HG03521 (cell line): ENCODE measurements around the gene PNMA8B.
"Not testable (repeated sequence)": the region's sequence is repeated elsewhere in the genome, so short reads cannot be mapped to it uniquely, and the experiment has no call there.

ENCODE experiments used
- ATAC-seq: cut with Tn5 transposase; IDR thresholded peaks from one replicate; pipeline ENCODE4 v1.9.1; 2021; ENCODE audit warnings: mild to moderate bottlenecking, moderate library complexity; ENCODE audit not compliant: unreplicated experiment

PNMA8B gene, protein sequence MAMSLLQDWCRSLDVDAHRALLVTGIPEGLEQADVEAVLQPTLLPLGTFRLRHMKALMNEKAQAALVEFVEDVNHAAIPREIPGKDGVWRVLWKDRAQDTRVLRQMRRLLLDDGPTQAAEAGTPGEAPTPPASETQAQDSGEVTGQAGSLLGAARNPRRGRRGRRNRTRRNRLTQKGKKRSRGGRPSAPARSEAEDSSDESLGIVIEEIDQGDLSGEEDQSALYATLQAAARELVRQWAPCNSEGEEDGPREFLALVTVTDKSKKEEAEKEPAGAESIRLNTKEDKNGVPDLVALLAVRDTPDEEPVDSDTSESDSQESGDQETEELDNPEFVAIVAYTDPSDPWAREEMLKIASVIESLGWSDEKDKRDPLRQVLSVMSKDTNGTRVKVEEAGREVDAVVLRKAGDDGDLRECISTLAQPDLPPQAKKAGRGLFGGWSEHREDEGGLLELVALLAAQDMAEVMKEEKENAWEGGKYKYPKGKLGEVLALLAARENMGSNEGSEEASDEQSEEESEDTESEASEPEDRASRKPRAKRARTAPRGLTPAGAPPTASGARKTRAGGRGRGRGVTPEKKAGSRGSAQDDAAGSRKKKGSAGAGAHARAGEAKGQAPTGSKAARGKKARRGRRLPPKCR

DNA sequence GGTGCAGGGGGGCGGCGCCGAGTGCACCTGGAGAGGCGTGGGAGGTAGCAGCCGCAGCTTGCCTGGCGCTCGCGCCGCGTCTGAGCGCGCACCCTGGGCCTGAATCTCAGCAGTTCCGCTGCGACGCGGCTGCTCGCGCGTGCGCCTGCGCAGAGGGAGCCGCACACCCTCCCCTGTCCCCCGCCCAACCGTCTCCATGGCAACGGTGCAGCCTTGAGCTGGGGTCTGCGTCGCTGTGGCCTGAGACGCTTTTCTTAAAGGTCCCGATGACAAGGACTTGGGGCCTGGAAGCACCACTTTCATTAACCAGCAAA is at the start of gene PNMA8B:
TSS of gene PNMA8B (minus strand) at position 82 of the 314 bp plus-strand sequence. CDS start 402 bp downstream, outside the sequence.
- no peak for ATAC-seq

DNA sequence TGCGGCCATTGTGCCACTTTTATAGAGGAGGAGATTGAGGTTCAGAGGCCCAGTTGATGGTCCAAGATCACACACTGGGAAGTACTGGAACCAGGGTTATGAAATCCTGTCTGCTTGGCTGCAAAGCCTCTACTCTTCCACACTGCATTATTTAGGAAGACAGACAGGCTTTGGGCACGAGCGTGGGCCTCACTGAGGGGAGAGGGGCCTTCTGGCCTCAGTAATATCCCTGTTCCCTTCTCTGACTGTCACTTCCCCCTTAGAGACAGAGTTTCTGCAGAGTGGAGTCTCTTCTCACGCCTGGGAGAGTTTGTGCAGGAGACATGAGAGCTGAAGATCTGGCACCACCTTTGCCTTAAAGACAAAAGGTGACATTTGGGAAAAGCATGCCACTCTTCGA is 49.0 kb upstream of the PNMA8B start:
- ATAC-seq, result no peak

DNA sequence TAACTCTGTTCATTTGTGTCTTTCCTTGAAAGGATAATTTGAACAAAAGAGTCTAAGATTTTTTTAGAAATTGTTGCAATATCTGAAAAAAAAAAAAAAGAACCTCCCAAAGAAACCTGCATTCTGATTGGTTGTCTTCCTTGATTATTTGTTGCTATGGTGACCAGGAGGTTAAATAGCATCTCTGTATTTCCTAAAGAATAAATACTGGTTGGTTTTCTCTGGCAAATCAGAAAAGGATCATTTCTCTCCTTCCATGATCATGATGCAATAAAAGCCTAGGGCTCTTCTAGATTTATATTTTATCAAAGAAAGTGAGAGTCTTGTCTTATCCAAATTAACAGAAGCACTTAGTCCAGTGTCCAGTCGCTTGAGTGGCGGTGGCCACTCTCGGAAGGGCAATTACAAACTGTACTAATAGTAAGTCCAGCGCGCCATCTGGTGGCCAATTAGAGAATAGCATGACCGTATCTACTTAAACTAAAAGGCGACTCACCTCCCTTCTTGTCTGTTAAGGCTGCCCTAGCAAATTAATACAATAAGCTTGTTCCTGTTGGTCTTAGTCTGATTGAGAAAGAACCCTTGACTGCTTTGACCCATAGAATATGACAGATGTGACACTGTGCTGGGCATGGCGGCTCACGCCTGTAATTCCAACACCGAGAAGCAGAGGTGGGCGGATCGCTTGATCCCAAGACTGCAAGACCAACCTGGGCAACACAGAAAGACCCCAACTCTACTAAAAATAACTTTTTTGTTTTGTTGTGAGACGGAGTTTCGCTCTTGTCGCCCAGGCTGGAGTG is 47.0 kb upstream of the PNMA8B start:
- ATAC-seq, result no peak

DNA sequence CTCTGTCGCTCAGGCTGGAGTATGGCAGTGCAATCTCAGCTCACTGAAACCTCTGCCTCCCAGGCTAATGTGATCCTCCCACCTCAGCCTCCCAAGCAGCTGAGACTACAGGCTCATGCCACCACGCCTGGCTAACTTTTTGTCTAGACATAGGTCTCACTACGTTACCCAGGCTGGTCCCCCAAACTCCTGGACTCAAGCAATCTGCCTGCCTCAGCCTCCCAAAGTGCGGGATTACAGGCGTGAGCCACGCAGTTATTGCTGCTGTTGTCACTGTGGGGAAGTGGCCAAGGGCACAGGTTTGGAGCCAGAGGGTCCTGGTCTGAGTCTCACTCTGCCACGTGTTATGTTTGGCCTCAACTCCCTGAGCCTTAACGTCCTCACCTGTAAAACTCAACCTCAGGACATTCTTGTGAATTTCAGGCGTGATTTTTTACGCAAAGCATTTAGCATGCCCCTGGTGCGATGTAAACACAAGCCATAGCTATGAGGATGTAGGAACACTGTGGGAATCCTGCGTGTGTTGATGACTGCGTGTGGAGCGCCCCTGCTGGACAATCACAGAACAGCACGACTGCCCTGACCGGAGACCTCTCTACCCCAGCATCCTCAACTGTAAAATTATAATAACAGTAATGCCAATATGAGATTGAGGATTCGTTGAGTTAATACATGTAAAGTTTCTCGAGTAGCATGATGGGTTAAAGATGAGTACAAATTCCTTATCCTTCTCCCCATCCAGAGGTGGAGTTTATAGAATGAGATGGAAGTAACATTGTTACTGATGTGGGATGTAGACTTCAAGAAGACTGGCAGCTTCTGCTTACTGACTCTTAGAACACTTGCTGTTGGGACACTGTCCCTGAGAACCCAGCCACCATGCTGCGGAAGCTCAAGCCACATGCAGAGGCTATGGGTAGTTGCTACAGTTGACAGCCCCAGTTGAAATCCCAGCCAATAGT is 41.8 kb upstream of the PNMA8B start:
- ATAC-seq, result no peak

DNA sequence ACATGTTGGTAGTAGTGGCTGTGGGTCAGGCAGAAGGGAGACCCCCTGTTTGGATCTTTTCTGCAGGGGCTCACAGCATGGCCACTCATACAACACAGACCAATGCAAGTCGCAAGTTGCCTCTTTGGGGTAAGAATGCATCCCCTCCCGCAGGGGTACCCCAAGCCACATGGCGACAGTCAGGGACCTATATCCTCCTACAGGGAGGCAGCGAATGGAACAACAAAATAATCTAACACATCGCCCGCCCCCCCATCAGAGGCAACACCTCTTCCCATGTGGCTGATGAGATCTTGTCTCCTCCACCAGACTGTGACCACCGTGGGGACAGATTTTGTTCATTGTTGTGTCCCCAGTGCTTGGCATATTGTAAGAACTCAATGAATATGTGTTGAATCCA is 40.7 kb upstream of the PNMA8B start:
- no peak for ATAC-seq

DNA sequence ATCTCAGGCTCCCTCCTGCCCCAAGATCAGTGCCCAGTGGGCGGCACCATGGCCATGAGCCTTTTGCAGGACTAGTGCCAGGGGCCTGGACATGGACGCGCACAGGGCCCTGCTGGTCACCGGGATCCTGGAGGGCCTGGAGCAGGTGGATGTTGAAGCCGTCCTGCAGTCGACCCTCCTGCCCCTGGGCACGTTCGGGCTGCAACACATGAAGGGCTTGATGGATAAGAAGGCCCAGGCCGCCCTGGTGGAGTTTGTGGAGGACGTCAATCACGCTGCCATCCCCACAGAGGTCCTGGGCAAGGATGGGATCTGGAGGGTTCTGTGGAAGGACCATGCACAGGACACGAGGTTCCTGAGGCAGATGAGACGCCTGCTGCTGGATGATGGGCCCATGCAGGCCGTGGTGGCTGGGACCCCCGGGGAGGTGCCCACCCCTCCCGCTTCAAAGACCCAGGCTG is 38.0 kb upstream of the PNMA8B start:
- ATAC-seq, result no peak

DNA sequence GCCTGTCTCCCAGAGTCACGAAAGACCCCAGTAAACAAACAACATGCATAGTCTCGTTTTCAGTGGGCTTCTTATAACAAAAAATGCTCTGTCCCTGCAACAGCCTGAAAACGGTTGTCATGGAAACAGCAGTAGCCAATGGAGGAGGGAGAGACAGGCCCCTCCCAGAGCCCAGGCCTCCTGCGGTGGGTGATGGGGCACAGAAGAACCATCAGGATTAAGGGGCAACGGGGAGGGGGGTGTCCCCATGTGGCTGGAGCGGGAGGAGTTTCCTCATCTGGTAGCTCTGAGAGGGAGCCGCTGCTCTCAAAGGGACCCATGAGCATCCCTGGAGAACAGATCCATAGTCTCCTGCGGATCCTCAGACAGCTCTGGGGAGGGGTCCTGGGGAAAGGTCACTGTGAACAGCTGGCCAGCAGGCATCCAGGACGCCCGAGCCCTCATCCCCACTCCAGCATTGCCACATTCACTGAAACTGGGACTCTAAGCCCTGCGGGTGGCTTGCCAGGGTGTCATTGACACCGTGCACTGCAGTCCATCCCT is 37.5 kb upstream of the PNMA8B start:
- ATAC-seq, result no peak

DNA sequence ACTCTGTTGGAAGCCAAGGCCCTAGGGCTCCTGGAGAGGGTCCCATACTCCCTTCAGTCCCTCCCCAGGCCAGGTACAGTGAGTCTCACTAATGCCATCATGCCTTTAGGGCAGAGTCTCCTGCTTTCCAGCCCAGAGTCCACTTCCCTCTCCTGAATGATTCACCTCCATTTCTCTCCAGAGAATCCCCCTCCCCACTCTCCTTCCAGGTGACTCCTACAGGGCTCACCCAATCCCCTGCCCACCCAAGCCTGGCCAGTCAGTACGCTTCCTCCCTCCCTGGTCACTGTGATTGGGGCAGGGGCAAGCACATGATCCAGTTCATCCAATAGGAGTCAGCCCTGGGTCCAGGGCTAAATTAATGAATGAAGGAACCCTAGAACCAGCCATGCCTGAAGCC is 35.0 kb upstream of the PNMA8B start:
- ATAC-seq, result no peak

DNA sequence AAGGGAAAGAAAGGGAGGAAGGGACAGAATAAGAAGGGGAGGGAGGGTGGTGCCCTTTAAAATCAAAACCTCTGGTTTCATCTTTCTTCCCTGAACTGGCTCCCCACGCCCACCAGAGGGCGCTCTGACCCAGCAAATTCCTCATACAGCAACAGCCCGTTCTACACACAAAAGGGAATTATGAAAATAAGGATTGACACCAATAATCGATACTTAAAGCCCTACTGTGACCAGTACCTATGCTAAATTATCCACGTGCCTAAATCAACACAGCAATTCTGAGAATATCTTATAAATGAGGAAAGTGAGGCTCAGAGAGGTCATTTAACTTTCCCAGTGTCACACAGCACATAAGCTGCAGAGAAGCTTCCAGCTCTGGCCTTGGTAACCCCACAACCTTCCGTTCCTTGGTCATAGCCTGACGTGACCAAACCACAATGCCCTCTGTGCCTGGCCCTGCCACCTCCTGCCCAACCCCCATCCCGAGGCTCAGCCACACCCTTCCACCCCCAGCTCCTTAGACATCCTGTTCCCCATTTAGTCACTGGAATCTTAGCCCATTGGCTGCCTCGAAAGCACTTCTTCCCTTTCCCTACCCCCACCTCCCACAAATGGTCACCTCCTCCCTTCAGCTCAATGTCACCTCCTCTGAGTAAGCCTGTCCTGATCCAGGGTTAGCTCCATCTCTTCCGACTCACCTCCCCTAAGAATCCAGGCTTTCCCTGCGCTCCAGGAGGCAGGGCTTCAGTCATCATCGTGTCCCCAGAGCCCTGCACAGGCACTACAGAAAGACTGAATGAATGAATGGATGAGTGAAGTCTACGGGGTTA is 34.2 kb upstream of the PNMA8B start:
- ATAC-seq, result no peak

DNA sequence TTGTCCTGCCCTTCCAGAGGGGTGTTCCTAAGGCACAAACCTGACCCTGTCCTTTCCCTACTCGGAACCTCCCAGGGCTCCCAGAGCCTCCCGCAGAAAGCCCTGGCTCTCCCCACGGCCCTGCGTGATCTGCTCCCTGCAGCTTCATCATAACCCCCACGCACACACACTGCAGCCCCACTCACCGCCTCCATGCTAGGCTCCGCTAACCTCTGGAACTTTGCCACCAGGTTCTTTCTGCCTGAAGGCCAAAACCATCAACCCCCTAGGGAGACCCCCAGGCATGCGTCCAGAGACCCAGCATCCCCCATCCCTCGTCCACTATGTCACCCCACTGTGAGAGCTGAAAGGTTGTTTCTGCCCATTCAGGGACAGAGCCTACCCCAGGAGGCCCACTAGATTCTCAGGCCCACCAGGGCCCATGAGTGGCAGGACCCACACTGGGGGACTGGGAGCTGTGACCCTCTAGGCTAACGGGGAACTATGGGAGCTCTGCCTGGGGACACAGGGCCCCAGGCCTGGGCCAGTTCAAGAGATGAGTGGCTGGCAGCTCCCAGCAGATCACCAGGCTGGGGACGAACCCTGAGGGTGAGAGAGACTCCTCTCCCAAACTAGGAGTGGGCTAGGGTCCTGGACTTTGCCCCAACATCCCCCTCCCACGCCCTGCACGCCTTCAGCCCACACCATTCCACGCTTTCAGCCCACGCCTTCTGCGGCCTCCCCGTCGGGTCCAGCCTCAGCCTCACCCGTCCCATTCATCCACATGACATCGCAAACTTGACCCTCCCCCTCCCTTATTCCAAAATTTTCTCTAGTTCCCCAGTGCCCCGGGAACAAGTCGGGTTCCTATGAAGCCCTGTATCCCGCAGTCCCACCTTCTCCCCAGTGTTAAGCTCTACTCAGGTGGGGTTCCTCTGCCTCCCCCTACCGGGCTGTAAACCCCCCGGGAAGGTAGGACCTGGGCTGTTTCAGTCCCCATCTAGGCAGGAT is 33.2 kb upstream of the PNMA8B start:
- ATAC-seq, result no peak

DNA sequence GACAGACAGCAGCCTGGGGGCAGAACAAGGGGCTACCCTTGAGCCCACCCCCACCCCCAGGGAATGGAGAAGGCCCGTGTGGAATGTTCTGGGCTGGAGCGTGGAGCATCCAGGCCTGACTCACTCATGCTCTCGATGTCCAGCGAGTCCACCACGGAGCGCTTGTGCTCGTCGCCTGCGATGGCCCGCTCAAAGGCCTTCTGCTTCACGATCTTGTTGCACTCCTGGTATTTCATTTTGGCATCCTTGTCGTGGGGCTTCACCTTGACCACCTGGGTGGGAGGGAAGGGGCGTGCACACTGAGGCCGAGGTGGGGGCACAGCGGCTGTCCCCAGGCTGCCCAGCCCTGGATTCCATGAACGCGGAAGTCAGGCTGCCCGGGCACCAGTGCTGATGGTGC is 31.1 kb upstream of the PNMA8B start:
- not testable (repeated sequence) for ATAC-seq

DNA sequence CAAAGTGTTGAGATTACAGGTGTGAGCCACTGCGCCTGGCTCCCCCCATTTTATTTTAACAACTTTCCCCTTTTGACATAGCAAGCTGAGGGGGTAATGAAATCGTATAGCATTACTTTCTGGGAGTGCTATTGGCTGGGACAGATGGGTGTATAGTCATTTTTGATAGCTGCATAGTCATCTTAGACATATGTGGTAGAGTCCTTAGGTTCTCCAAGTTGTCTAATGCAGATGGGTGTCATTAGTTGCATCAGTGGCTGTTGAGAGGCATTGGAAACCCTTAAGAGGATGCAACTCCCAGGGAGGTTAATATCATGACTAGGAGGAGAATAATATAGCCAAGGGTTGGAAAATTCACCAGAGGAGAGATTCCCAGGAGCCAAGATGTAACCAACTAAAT is 28.6 kb upstream of the PNMA8B start:
- no peak for ATAC-seq

DNA sequence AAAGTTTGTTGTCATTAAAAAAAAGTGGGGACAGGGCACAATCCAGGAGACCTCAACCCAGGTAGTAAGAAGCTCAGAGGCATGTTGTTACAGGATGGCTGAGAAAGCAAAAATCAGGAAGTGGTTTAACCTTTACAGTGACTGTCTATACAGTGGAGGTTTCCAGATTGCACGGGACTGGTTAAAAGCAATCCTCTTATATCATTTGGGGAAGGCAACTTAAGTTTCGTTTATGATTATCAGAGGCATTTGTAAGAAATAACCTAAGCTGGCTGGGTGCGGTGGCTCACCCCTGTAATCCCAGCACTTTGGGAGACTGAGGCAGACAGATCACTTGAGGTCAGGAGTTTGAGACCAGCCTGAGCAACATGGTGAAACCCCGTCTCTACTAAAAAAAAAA is 27.3 kb upstream of the PNMA8B start:
- ATAC-seq, result not testable (repeated sequence)

DNA sequence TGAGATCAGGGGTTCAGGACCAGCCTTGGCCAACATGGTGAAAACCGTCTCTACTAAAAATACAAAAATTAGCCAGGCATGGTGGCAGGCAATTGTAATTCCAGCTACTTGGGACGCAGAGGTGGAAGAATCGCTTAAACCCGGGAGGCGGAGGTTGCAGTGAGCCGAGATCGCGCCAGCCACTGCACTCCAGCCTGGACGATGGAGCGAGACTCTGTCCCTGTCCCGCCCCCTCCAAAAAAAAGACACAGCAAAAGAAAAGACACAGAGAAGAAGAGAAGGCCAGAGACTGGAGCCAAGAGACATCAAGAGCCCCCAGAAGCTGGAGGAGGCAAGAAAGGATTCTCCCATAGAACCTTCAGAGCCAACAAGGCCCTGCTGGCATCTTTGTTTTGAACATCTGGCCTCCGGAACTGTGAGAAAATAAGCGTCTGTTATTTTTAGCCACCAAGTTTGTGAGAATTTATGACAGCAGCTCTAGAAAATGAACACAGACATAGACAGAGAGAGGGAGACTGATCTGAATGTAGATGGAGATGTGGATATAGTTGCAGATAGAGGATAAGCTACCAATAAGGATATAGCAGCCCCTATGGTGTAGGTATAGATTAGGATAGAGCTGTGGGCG is 25.7 kb upstream of the PNMA8B start:
- no peak for ATAC-seq

DNA sequence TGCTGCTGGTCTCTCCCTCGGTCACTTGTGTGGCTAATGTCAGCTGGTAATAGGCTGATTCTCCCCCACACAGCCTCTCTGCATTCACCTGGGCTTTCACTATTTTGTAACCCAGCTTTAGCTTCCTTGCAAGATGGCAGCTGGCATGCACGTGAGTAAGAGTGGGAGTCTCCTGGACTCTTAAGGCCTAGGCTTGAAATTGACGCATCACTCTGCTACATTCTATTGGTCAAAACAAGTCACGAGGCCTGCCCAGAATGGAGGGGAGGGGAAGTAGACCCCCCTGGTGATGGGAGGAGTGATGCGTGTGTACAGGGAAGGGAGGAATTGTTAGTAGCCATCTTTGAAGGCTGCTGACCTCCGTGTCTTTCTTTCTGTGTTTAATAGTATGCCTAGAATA is 24.9 kb upstream of the PNMA8B start:
- ATAC-seq, result no peak

DNA sequence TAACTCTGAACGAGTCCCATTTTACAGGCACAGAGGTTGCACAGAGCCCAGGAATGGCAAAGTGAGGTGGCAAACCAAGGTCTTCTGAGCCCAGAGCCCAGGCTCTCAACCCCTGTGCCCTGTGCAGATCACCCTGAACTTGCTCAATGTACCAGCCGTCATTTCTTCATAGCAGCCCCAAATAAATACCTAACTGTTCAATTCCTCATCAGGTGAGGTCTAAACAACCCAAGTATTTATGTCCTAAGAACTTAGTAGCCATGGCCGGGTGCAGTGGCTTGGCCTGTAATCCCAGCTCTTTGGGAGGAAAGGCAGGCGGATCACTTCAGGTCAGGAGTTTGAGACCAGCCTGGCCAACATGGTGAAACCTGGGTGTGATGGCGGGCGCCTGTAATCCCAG is 21.8 kb upstream of the PNMA8B start:
- no peak for ATAC-seq

DNA sequence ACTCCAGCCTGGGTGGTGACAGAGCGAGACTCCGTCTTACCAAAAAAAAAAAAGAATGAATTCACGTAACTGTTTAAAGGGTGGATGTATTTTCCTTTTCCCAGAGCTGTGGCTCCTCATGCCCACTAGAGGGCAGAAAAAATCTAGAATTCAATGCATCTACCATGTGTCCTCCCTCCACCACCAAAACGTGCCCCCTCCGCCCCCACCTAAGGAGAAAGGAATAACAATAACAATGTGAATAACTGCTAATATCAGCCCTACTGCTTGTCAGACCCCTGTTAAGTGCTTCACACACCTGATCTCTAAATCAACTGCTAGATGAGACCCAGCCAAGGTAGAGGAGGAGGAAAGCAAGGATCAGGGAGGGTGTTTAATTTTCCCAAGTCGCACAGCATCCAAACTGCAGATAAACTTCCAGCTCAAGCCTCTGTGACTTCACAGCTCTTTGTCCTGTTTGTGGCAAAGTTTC is 20.2 kb upstream of the PNMA8B start:
- ATAC-seq, result no peak

DNA sequence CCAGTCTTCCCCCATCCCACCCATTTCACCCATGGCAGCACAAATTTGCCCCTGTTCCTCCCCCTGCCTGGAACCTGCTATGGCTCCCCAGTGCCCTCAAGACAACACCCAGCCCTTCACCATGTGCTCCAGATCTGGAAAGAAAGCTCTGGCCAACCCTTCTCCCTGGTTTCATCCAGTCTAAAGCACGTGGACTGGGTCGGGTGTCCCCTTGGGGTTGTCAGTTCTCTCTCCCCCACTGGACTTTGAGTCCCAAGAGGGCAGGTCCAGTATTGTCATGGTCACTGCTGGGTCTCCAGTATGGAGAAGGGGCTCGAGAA is 19.6 kb upstream of the PNMA8B start:
- ATAC-seq, result no peak
